K562 treated with DMSO at 1 percent for 4 hours (cell line): ENCODE results near the gene ZSCAN5C. TPM values are rescaled to one million over a fixed set of nuclear protein-coding genes. Genes with fewer than 3 reads are reported as not detected.

Experiments used
- total RNA-seq: library from RNA; unstranded; fragments of 300-600 nt; gene quantifications from 2 replicates; pipeline ENCODE4 v1.2.3, GENCODE V29; 2022; ENCODE audit not compliant: insufficient read depth

The ZSCAN5C gene
- total RNA-seq, result not detected in 2 replicates

GRCh38 chr19:56201973-56202372, at the start of gene ZSCAN5C:
Gene ZSCAN5C (plus strand): TSS chr19:56202273. CDS start chr19:56205914, 3,641 bp downstream.

GRCh38 chr19:56175861-56176307, 26.2 kb upstream of the ZSCAN5C start, which contains the start of gene GALP:
Gene GALP (plus strand): TSS chr19:56176008. CDS start chr19:56177109, 1,101 bp downstream.

GRCh38 chr19:56197646-56198045, 4.4 kb upstream of the ZSCAN5C start, which contains the start of gene ZSCAN5B:
Gene ZSCAN5B (minus strand): TSS chr19:56197783. CDS start chr19:56193052, 4,731 bp downstream.

Other genes with a start within 250 kb of the ZSCAN5C start
- not detected in 2 replicates for gene NLRP5, start 215.5 kb upstream of the ZSCAN5C start, total RNA-seq
- 48.0 and 50.8 TPM in 2 replicates for gene ZNF787, start 81.0 kb upstream of the ZSCAN5C start, total RNA-seq
- gene ZNF444, start 61.0 kb upstream of the ZSCAN5C start, total RNA-seq, result 29.8 and 34.8 TPM in 2 replicates
- not detected in 2 replicates for gene GALP, start 26.3 kb upstream of the ZSCAN5C start, total RNA-seq
- gene ZSCAN5B, start 4.5 kb upstream of the ZSCAN5C start, total RNA-seq, result not detected in 2 replicates
- gene EDDM13, start 70.5 kb downstream of the ZSCAN5C start, total RNA-seq, result not detected in 2 replicates
- gene ZSCAN5A, start 112.6 kb downstream of the ZSCAN5C start, total RNA-seq, result 3.2 and 3.8 TPM in 2 replicates
- gene ZNF582, start 191.3 kb downstream of the ZSCAN5C start, total RNA-seq, result 1.9 TPM in 1 of 2 replicates, not detected in the other
- 0.16 TPM in 1 of 2 replicates, not detected in the other for gene ZNF583, start 202.1 kb downstream of the ZSCAN5C start, total RNA-seq